HG03097 (cell line): Measurements from ENCODE around the gene DNAJB6.
"Not testable (repeated sequence)": the region's sequence is repeated elsewhere in the genome, so short reads cannot be mapped to it uniquely, and the experiment has no call there.

ENCODE experiments used
- ATAC-seq: cut with Tn5 transposase; IDR thresholded peaks from one replicate; pipeline ENCODE4 v1.9.1; 2021; ENCODE audit not compliant: unreplicated experiment, low FRiP score

DNAJB6 gene

GRCh38 chr7:157438121-157439025 lies 101.6 kb downstream of the DNAJB6 start:
- no peak for ATAC-seq

GRCh38 chr7:157439149-157439548 lies 102.3 kb downstream of the DNAJB6 start:
- ATAC-seq = no peak

GRCh38 chr7:157439761-157440160 lies 103.0 kb downstream of the DNAJB6 start:
- no peak for ATAC-seq

- ATAC-seq = no peak
Measured at GRCh38 chr7:157440346-157441022, 103.7 kb downstream of the DNAJB6 start.

- ATAC-seq = no peak
Measured at GRCh38 chr7:157441023-157441399, 104.2 kb downstream of the DNAJB6 start.

GRCh38 chr7:157442456-157442855 lies 105.7 kb downstream of the DNAJB6 start:
- ATAC-seq = no peak

GRCh38 chr7:157442993-157443831 lies 106.4 kb downstream of the DNAJB6 start:
- no peak for ATAC-seq

GRCh38 chr7:157444011-157444842 lies 107.4 kb downstream of the DNAJB6 start:
- no peak for ATAC-seq

- ATAC-seq = no peak
Measured at GRCh38 chr7:157444843-157445135, 108.0 kb downstream of the DNAJB6 start.

GRCh38 chr7:157445246-157445955 lies 108.6 kb downstream of the DNAJB6 start:
- no peak for ATAC-seq

GRCh38 chr7:157445956-157446295 lies 109.1 kb downstream of the DNAJB6 start:
- ATAC-seq = no peak

- ATAC-seq = no peak
Measured at GRCh38 chr7:157446322-157446721, 109.5 kb downstream of the DNAJB6 start.

GRCh38 chr7:157454003-157454402 lies 117.2 kb downstream of the DNAJB6 start:
- not testable (repeated sequence) for ATAC-seq

GRCh38 chr7:157457355-157458253 lies 120.8 kb downstream of the DNAJB6 start:
- no peak for ATAC-seq

GRCh38 chr7:157458254-157458633 lies 121.4 kb downstream of the DNAJB6 start:
- ATAC-seq = no peak

GRCh38 chr7:157459966-157460365 lies 123.2 kb downstream of the DNAJB6 start:
- ATAC-seq = no peak

GRCh38 chr7:157460721-157461120 lies 123.9 kb downstream of the DNAJB6 start:
- no peak for ATAC-seq

- ATAC-seq = no peak
Measured at GRCh38 chr7:157461573-157462418, 125.0 kb downstream of the DNAJB6 start.
